Spleen (tissue), 11 donors: Measurements from ENCODE around the gene MDGA2. TPM values are rescaled to one million over a fixed set of nuclear protein-coding genes. Genes with fewer than 3 reads are reported as not detected.
"Not testable (repeated sequence)": the region's sequence is repeated elsewhere in the genome, so short reads cannot be mapped to it uniquely, and the experiment has no call there.

Experiments
- DNase-seq: peaks from one replicate; pipeline ENCODE4 v3.0.0-alpha.2; 2020
- H3K27ac ChIP-seq, 8 donors: fragments of 200-600 bp; sonication (generic) in 7 of 8; 1 replicate in 4 of 8; 2 replicates in 4 of 8; pipeline versions ENCODE4 v1.5.0 to v1.8.0; 2016 to 2021; ENCODE audit warnings: inconsistent platforms in 4 of 8, mild to moderate bottlenecking in 4 of 8, moderate library complexity in 1 of 8
- H3K27me3 ChIP-seq, 7 donors: fragments of 200-600 bp; sonication (generic) in 6 of 7; replicated peaks in 1 of 7; 1 replicate in 4 of 7; 2 replicates in 3 of 7; pipeline versions ENCODE4 v1.5.0 to v1.8.0; 2016 to 2021; ENCODE audit warnings: inconsistent platforms in 3 of 7, mild to moderate bottlenecking in 1 of 7
- H3K36me3 ChIP-seq, 6 donors: fragments of 200-600 bp; sonication (generic) in 5 of 6; 1 replicate in 4 of 6; 2 replicates in 2 of 6; pipeline versions ENCODE4 v1.5.0 to v1.8.0; 2016 to 2021; ENCODE audit warnings: inconsistent platforms in 2 of 6
- H3K4me1 ChIP-seq, 6 donors: fragments of 200-600 bp; sonication (generic) in 5 of 6; 1 replicate in 3 of 6; 2 replicates in 3 of 6; pipeline versions ENCODE4 v1.5.0 to v1.8.0; 2016 to 2021; ENCODE audit warnings: inconsistent platforms in 3 of 6
- H3K4me3 ChIP-seq, 8 donors: fragments of 200-600 bp; sonication (generic) in 7 of 8; 1 replicate in 4 of 8; 2 replicates in 4 of 8; pipeline versions ENCODE4 v1.5.0 to v1.8.0; 2016 to 2021; ENCODE audit warnings: inconsistent platforms in 4 of 8, mild to moderate bottlenecking in 4 of 8, moderate library complexity in 2 of 8
- H3K9me3 ChIP-seq, 8 donors: fragments of 200-600 bp; sonication (generic) in 7 of 8; 1 replicate in 4 of 8; 2 replicates in 4 of 8; pipeline versions ENCODE4 v1.5.0 to v1.8.0; 2016 to 2021; ENCODE audit warnings: inconsistent platforms in 4 of 8
- POLR2A ChIP-seq, 3 donors: fragments of 450-650 bp; IDR thresholded peaks; one replicate each; pipeline ENCODE4 v1.5.1; 2017; ENCODE audit warnings: antibody characterized with exemption in 3 of 3, mild to moderate bottlenecking in 1 of 3
- POLR2AphosphoS5 ChIP-seq, 3 donors: sonication (generic); formaldehyde crosslinking; IDR thresholded peaks; one replicate each; pipeline ENCODE4 v1.5.1; 2017; ENCODE audit warnings: antibody characterized with exemption in 3 of 3
- WGBS, 5 donors: extraction: QIAGEN DNeasy Blood & Tissue Kit in 3 of 5; methylation state at CpG; one replicate each; pipeline versions ENCODE4 v1.1.5 to v1.1.7; 2013 to 2018; 5-methylcytosine and 5-hydroxymethylcytosine counted together
- intact Hi-C: fragments of 100-400 bp; cut with DNase I; formaldehyde crosslinking; loops from one replicate; pipeline ENCODE4 v1.15.0; 2023; ENCODE audit warnings: low total_unique reads
- polyA plus RNA-seq, 3 donors: library from polyadenylated mRNA; stranded (reverse); fragments of 200-250 nt; gene quantifications; one replicate each; pipeline ENCODE4 v1.2.1, GENCODE V29; 2013
- total RNA-seq, 7 donors: library from RNA; depleted of rRNA in 3 of 7; stranded (reverse); fragments of >200 nt in 3 of 7; fragmentation: NEBNext Ultra II Directional in 4 of 7; extraction: Animal tissue kit (Norgen Biotek cat#: 25700) in 4 of 7; gene quantifications; one replicate each; pipeline versions ENCODE4 v1.1.0 to v1.2.1, GENCODE V29; 2016 to 2021
- TF ChIP-seq, protein P1 (sequence below), 11 experiments: fragments of 200-600 bp in 7 of 11; fragments of 450-650 bp in 4 of 11; sonication (generic) in 4 of 11; IDR thresholded peaks in 8 of 11; conservative IDR thresholded peaks in 3 of 11; 1 replicate in 7 of 11; 2 replicates in 4 of 11; pipeline versions ENCODE4 v1.4.0 to v1.8.0; 2016 to 2021; ENCODE audit warnings: antibody characterized with exemption in 11 of 11, inconsistent platforms in 4 of 11, mild to moderate bottlenecking in 1 of 11
- donor health status: healthy with polysubstance abuse.
- donor health status: DM: no; HTN: no; CAD: no; lungs with moderate emphysema.
- donor health status: DM: no; HTN: no; CAD: no.
- donor health status: Bipolar disorder and iron deficiency.
- donor health status: healthy.
- donor health status: DM: no; HTN: no; CAD: no.
- donor health status: DM: yes; HTN: yes; CAD: no.

The MDGA2 gene
- total and polyA plus RNA-seq, 10 donors, result 0.06 to 0.26 (median 0.07) TPM; not detected in 7

DNA sequence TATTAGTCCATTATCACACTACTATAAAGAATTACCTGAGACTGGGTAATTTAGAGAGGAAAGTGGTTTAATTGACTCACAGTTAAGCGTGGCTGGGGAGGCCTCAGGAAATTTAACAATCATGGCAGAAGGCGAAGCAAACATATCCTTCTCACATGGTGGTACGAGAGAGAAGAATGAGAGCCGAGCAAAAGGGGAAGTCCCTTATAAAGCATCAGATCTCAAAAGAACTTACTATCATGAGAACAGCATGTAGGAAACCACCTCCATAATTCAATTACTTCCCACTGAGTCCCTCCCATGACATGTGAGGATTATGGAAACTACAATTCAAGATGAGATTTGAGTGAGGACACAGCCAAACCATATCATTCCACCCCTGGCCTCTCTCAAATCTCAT, 422.6 kb downstream of the MDGA2 start:
- H3K27ac ChIP-seq, result no peak overlapping the region
- peaks cover 0 to 26% (median 19%) of the 10 kb centered on the region in 8 donors for H3K9me3 ChIP-seq
- WGBS, 5 donors, result 33 to 61% (median 45%) methylated on average over 4 of the region's 4 CpGs
- no peaks in the 10 kb centered on the region for H3K36me3 ChIP-seq
- no peak overlapping the region for H3K4me3 ChIP-seq
- TF ChIP-seq POLR2AphosphoS5 (IDR thresholded peaks at IDR 0.05) (no peak), POLR2A (IDR thresholded peaks at IDR 0.05) (no peak)
- TF ChIP-seq, protein P1, sequence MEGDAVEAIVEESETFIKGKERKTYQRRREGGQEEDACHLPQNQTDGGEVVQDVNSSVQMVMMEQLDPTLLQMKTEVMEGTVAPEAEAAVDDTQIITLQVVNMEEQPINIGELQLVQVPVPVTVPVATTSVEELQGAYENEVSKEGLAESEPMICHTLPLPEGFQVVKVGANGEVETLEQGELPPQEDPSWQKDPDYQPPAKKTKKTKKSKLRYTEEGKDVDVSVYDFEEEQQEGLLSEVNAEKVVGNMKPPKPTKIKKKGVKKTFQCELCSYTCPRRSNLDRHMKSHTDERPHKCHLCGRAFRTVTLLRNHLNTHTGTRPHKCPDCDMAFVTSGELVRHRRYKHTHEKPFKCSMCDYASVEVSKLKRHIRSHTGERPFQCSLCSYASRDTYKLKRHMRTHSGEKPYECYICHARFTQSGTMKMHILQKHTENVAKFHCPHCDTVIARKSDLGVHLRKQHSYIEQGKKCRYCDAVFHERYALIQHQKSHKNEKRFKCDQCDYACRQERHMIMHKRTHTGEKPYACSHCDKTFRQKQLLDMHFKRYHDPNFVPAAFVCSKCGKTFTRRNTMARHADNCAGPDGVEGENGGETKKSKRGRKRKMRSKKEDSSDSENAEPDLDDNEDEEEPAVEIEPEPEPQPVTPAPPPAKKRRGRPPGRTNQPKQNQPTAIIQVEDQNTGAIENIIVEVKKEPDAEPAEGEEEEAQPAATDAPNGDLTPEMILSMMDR (IDR thresholded peaks at IDR 0.05 in 8 of 11, conservative IDR thresholded peaks at IDR 0.05 in 3 of 11), result no peak
- DNase-seq, result no peak
- H3K4me1 ChIP-seq, result no peaks in the 10 kb centered on the region
- no peaks in the 10 kb centered on the region for H3K27me3 ChIP-seq
- intact Hi-C loops, result no loop called here

DNA sequence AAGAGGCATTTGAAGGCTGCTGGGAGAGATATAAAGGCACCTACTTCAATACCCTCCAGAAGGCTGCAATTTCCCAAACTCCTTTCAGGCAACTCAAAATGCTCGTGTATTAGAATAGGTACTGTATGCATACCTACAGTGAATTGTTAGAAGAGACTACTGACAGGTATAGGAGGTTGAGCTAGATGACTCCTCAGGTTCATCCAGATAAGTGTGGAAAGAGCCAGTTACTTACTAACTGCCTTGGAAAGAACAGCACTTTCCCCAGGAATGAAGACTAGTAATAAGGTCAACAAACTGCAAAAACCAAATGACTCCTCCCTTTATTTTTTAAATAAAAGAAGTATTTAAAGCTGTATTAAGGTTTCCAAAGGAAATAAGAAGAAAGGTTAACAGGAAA, 429.0 kb downstream of the MDGA2 start:
- Histone ChIP-seq H3K27me3 (no peaks in the 10 kb centered on the region), H3K27ac (no peak overlapping the region), H3K36me3 (no peaks in the 10 kb centered on the region), H3K9me3 (peaks cover 0 to 7% (median 0%) of the 10 kb centered on the region in 8 donors), H3K4me3 (no peak overlapping the region), H3K4me1 (no peaks in the 10 kb centered on the region)
- TF ChIP-seq POLR2A (IDR thresholded peaks at IDR 0.05), result no peak
- TF ChIP-seq, protein P1 (IDR thresholded peaks at IDR 0.05 in 8 of 11, conservative IDR thresholded peaks at IDR 0.05 in 3 of 11), result no peak
- TF ChIP-seq POLR2AphosphoS5 (IDR thresholded peaks at IDR 0.05), result no peak
- 71 to 90% (median 83%) methylated on average over 1 of the region's 1 CpG for WGBS, 5 donors
- DNase-seq, result no peak
- intact Hi-C loops, result no loop called here

DNA sequence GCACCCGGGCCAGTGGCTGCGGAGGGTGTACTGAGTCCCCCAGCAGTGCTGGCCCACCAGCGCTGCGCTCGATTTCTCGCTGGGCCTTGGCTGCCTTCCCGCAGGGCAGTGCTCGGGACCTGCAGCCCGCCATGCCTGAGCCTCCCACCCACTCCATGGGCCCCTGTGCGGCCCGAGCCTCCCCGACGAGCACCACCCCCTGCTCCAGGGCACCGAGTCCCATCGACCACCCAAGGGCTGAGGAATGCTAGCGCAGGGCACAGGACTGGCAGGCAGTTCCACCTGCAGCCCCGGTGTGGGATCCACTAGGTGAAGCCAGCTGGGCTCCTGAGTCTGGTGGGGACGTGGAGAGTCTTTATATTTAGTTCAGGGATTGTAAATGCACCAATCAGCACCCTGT, 432.8 kb downstream of the MDGA2 start:
- intact Hi-C loops, H3K27me3 ChIP-seq, DNase-seq, H3K4me1 ChIP-seq, H3K36me3 ChIP-seq, H3K9me3 ChIP-seq, H3K27ac ChIP-seq, H3K4me3 ChIP-seq: not testable (repeated sequence)
- 80 to 97% (median 92%) methylated on average over 2 to 18 of the region's 18 CpGs for WGBS, 5 donors

DNA sequence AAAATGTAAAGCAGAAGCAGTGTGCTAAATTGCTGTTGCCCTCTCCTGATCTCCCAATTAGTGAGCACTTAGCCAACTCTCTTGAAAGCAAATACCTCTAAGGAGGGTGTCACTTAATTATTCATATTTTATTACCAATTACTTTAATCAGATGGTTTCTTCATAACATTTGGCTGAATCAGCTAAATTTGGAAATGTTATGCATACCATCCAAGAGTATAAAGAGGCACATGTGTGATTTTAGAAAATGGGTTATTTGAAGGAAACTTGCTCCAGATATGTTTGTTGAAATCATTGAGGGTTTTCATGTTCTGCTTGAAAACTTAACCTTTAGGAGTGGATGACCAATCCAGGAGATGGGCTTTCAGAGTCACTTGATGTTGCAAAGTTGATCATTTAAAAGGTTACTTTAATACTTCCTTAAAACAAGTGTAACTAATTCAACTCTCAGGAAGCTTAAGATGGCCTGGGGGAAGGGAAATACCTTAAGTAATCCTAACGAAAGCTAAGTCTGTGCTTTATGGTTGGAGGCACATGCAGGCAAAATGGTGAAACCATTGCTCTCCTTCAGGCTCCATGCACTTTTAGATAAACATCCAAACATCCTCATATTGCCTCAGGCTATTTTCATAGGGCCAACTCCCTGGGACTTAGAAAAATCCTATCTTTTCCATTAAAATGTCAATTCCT, 434.5 kb downstream of the MDGA2 start:
- no peak overlapping the region for H3K27ac ChIP-seq

More for the DNA sequence above, 434.5 kb downstream of the MDGA2 start:
- TF ChIP-seq, protein P1 (IDR thresholded peaks at IDR 0.05 in 8 of 11, conservative IDR thresholded peaks at IDR 0.05 in 3 of 11), result no peak
- TF ChIP-seq POLR2AphosphoS5 (IDR thresholded peaks at IDR 0.05) (no peak), POLR2A (IDR thresholded peaks at IDR 0.05) (no peak)
- DNase-seq, result no peak
- Histone ChIP-seq H3K4me1 (no peaks in the 10 kb centered on the region), H3K9me3 (peaks cover 0 to 7% (median 0%) of the 10 kb centered on the region in 8 donors), H3K27me3 (no peaks in the 10 kb centered on the region), H3K4me3 (no peak overlapping the region), H3K36me3 (no peaks in the 10 kb centered on the region)
- 29 to 61% (median 44%) methylated on average over 1 of the region's 1 CpG for WGBS, 5 donors
- intact Hi-C loops, result no loop called here
